ENCODE data around the gene SGTA.

DNA sequence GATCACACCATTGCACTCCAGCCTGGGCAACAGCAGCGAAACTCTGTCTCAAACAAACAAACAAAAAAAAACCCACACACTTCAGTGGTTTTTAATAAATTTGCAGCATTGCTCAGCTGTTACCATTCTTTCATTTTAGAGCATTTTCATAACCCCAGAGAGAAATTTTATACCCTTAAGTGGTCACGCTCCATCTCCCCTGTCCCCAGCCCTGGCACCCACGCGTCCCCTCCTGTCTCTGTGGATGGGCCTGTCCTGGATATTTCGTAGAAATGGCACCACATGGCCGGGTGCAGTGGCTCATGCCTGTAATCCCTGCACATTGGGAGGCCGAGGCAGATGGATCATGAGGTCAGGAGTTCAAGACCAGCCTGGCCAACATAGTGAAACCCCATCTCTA, 10.1 kb upstream of the SGTA start:
- TF ChIP-seq, protein P1, sequence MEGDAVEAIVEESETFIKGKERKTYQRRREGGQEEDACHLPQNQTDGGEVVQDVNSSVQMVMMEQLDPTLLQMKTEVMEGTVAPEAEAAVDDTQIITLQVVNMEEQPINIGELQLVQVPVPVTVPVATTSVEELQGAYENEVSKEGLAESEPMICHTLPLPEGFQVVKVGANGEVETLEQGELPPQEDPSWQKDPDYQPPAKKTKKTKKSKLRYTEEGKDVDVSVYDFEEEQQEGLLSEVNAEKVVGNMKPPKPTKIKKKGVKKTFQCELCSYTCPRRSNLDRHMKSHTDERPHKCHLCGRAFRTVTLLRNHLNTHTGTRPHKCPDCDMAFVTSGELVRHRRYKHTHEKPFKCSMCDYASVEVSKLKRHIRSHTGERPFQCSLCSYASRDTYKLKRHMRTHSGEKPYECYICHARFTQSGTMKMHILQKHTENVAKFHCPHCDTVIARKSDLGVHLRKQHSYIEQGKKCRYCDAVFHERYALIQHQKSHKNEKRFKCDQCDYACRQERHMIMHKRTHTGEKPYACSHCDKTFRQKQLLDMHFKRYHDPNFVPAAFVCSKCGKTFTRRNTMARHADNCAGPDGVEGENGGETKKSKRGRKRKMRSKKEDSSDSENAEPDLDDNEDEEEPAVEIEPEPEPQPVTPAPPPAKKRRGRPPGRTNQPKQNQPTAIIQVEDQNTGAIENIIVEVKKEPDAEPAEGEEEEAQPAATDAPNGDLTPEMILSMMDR (IDR thresholded peaks at IDR 0.05), result no peak
- TF ChIP-seq POLR2A (IDR thresholded peaks at IDR 0.05), result no peak
